Epithelial cell of esophagus (primary cell): Measurements from ENCODE around the gene ATG16L2.

Experiments used
- DNase-seq: peaks from one replicate; pipeline ENCODE4 v3.0.0; 2010; ENCODE audit warnings: low read depth
- H3K4me3 ChIP-seq: 2 replicates; pipeline ENCODE4 v1.5.1; 2011; ENCODE audit warnings: mild to moderate bottlenecking, low read length, control low read depth
- CTCF ChIP-seq: IDR thresholded peaks from 2 replicates; pipeline ENCODE4 v1.5.1; 2011; ENCODE audit warnings: low read depth, mild to moderate bottlenecking, low read length, control low read depth, inconsistent platforms; ENCODE audit not compliant: insufficient read depth; ENCODE audit errors: missing control alignments

Gene ATG16L2

GRCh38 chr11:72776117-72776843, 37.9 kb upstream of the ATG16L2 start:
- no peak overlapping the region for H3K4me3 ChIP-seq
- DNase-seq, result no peak
- no peak for TF ChIP-seq CTCF

GRCh38 chr11:72776844-72777754, 37.1 kb upstream of the ATG16L2 start:
- no peak for TF ChIP-seq CTCF
- DNase-seq, result no peak
- H3K4me3 ChIP-seq, result no peak overlapping the region

GRCh38 chr11:72777755-72778278, 36.4 kb upstream of the ATG16L2 start:
- no peak overlapping the region for H3K4me3 ChIP-seq
- no peak for TF ChIP-seq CTCF
- DNase-seq, result no peak

- H3K4me3 ChIP-seq, result no peak overlapping the region
- no peak for DNase-seq
- TF ChIP-seq CTCF, result no peak
These were observed 35.4 kb upstream of the ATG16L2 start for GRCh38 chr11:72778535-72779494.

GRCh38 chr11:72779495-72780128, 34.6 kb upstream of the ATG16L2 start:
- TF ChIP-seq CTCF, result no peak
- no peak overlapping the region for H3K4me3 ChIP-seq
- no peak for DNase-seq

GRCh38 chr11:72780296-72781062, 33.7 kb upstream of the ATG16L2 start:
- peak overlapping the region; percentile 74 for H3K4me3 ChIP-seq
- TF ChIP-seq CTCF, result no peak
- peak; percentile 39 for DNase-seq
